NCI-H526 (cell line): Measurements from ENCODE around the gene DDA1.

Source experiments
- DNase-seq, 2 experiments: peaks; one replicate each; lab custom pipeline; 2025; lab: John Stamatoyannopoulos, UW

The DDA1 gene

DNA sequence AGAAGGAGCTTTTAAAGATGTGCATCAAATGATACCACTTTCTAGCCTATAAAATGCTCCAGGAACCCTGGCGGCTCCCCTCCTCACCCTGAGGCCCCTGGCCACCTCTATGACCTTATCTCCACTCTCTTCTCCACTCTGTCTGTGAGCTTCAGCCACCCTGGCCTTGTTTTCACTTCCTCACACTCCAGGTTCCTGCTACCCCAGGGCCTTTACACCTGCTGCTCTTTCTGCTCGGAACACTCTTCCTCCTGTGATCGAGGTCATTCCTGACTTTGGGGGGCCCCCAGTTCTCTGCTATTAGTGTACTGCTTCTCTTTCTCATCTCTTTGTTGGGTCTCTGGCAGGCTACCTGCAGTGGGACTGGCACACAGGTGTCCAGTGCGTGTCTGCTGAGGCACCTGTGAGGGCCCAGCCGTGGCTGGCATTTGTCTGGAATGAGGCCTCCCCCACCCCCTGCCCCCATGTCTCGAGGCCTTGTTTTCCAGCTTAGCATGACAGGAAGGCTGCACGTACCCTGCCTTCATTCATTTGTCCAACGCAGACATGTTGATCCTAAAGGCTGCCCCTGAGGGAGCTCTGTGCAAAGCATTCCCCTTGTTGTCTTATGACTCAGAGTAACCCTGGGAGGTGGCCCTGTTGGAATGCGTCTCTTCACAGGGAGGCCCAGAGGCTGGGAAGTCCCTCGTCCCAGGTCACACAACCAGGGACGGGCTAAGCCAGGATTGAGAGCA lies 2.3 kb downstream of the DDA1 start:
- no peak for DNase-seq

- no peak for DNase-seq
Measured at GRCh38 chr19:17312189-17313113, 3.1 kb downstream of the DDA1 start.

DNA sequence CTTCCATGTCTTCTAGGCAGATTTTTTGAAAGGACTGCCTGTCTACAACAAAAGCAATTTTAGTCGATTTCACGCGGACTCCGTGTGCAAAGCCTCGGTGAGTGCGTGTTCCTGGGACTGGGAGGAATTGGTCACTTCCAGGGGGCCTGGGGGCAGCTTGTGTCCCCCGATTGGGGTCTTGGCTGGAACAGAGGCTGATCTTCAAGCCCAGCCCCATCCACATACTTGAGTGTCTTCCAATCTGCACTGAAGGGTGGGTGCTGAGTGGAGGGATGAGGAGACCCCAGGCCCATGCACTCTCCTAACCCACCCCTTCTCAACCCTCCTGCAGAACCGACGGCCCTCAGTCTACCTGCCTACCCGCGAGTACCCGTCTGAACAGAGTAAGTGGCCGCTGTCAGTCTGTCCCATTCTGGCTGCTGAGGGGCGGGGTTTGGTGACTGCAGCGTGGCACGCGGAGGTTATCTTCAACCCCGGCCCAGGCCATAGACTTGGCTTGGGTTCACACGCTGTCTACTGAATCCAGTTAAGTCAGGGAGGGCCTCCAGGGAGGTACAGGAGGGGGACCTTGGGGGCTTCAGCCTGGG lies 4.7 kb downstream of the DDA1 start:
- DNase-seq: no peak

- no peak for DNase-seq
Measured at GRCh38 chr19:17318966-17319365, 9.6 kb downstream of the DDA1 start.

- DNase-seq: no peak
Measured at GRCh38 chr19:17319473-17320238, 10.3 kb downstream of the DDA1 start.

DNA sequence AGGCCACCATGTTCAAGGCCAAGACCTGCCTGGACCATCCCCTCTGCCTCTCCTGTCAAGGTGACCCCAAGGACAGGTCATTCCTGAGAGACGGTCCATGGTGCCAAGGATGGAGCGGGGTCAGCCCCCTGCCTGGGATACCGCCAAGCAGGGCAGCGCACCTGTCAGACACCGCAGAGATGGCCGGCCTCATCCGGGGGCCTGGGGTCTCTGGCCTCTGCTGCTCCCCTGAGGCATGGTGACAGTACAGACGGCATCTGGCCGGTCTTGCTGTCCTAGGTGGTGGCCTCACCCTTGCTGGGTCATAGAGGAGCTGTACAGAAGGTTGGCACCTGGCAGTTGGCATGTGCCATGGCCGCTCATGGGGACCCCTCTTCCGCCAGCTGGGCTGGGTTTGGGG lies 11.1 kb downstream of the DDA1 start:
- DNase-seq: no peak

DNA sequence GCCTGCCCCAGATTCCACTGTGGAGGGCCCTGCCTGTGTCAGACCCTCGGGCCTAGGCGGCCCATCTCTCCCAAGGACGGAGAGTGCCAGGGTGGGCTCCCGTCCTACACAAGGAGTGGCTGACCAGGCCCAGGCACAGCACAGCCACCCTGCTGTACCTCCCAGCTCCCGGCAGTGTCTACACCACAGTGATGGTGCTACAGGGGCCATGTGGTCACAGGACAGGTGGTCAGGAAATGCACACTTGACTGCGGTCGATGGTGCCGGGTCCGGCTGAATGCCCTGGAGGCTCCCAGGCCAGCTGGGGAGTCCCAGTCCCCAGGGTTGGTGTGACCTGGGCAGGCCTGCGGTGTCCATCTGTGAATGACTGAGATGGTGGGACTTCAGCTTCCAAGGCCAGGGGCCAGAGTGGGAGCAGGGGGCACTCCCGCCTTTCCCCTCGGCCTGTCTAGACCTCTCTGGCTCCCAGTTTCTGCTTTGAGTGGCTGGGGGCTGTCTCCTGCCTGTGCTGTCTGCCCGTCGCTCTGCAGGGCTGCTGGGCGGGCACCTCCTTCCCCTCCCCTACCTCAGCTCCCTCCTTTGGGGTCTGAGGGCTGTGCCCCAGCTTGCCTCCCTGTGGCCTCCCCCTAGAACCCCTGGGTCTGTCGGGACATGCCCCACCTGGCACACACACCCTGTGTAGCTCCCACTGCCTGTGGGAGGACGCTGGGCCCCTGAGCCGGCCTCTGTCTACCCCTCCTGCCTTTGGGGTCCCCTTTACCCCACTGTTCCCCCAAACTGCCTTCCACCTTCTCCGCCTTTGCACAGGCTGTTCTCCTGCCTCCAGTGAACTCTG lies 12.5 kb downstream of the DDA1 start:
- no peak for DNase-seq

DNA sequence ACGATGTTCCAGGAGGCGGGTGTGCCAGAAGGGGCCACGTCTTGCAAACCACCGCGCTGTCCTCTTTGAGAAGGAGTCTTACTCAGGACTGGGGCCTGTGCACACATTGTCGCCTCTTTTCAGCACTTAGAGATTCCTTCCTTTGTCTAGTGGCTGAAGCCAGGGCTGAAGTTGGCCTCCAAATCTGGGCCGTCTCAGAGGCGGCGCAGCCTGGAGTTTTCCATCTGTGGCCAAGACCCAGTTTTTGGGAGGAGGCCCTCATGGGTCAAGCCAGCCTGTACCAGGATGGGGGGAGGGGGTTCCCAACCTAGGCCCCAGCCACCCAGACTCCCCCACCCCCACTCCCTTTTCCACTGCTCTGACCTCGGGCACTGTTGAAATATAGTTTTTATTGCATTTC lies 13.5 kb downstream of the DDA1 start:
- no peak for DNase-seq

DNA sequence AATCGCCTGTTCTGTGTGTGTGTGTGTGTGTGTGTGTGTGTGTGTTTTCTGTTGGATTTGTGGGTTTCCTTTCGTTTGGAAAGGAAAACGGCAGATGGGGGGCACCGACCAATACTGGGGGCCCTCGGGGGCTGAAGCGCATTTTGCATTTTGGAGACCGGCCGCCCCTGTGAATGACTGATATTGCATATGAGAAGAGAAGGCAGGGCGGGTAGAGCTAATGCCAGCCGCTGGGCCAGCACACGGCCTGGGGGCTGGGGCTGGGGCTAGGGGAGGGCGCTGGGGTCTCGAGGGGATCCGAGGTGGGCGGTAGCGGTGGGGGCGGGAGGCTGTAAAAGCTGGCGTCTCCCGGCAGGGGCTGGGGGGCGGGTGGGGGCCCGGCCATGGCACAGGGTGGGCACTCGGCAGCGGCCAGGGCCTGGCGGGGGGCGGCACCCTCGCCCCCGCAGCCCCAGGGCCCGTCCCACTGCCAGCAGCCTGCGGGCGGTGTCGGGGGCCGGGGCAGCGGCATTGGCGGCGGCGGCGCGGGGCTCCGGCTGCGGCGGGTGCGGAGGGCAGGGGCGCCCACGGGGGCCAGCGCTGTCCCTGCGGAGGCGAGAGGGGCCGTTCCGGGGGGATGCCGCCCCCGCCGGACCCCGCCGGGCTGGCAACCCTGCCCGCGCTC lies 14.1 kb downstream of the DDA1 start:
- DNase-seq: no peak

GRCh38 chr19:17323964-17324332 lies 14.6 kb downstream of the DDA1 start:
- DNase-seq: no peak

GRCh38 chr19:17324357-17325114 lies 15.2 kb downstream of the DDA1 start:
- DNase-seq: no peak

DNA sequence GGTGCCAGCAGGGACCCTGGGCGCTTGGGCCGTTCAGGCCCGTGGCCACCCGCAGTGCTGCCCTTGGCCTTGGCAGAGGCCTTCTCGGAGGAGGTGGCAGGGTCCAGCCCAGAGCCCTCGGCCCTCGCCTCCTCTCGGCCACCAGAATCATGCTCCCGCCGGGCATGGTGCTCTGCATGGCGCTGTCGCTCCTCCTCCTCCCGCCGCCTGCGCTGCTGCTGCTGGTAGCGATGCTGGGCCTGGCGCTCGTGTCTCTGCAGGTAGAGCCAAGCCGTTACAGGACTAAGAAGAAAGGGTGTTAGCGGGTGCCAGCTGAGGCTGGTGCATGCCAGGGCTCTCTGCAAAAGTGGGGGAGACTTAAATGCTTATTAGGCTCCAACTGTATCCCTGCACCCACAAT lies 15.8 kb downstream of the DDA1 start:
- no peak for DNase-seq

GRCh38 chr19:17325881-17326594 lies 16.7 kb downstream of the DDA1 start:
- DNase-seq: no peak

DNA sequence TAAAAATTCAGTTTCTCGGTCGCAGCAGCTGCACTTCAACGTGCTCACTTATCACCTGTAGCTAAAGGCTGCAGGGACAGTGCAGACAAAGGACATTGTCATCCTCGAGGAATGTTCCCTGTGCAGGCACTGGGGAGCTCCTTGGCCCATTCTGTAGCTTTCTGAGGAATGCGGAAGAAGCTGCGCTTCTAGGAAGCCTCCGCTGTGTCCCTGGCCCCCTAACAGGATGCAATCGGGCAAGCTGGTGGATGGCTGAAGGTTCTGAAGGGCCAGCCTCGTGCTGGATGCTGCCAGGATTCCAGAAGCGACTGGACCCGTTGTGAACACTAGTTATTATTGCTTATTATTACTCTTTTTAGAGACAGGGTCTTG lies 17.2 kb downstream of the DDA1 start:
- DNase-seq: no peak

- DNase-seq: no peak
Measured at GRCh38 chr19:17327068-17327653, 17.8 kb downstream of the DDA1 start.

GRCh38 chr19:17327654-17328516 lies 18.5 kb downstream of the DDA1 start:
- DNase-seq: peak; percentile 57 to 85

GRCh38 chr19:17328517-17329365 lies 19.4 kb downstream of the DDA1 start:
- DNase-seq: peak in 1 of 2 experiments; percentile 46
